Measurements from ENCODE around the gene SPRYD3. TPM values are rescaled to one million over a fixed set of nuclear protein-coding genes. Genes with fewer than 3 reads are reported as not detected.

Gene SPRYD3
- total RNA-seq, 3 donors from 2014 or later: 31.8 to 45.8 (median 36.3) TPM

- no peak for TF ChIP-seq POLR2A (IDR thresholded peaks at IDR 0.05)
- no peak for TF ChIP-seq POLR2AphosphoS5 (IDR thresholded peaks at IDR 0.05)
- TF ChIP-seq CTCF (IDR thresholded peaks at IDR 0.05): no peak
- H3K27me3 ChIP-seq: no peaks in the 10 kb centered on the region
- peaks cover 17 to 31% of the 10 kb centered on the region in 2 donors for H3K4me1 ChIP-seq
- no peak overlapping the region for H3K4me3 ChIP-seq
- no peaks in the 10 kb centered on the region for H3K36me3 ChIP-seq
- DNase-seq (ENCODE audit: low spot score in 2 of 2): peak in 1 of 2 donors; percentile 17
- H3K9me3 ChIP-seq: no peaks in the 10 kb centered on the region
- peak overlapping the region in 1 of 2 donors; percentile 97 for H3K27ac ChIP-seq
- intact Hi-C loops (cut with DNase I; ENCODE audit: low total_unique reads): no loop called here
These were observed 23.5 kb downstream of the SPRYD3 start for GRCh38 chr12:53055471-53056266.

GRCh38 chr12:53054112-53054878, 24.9 kb downstream of the SPRYD3 start:
- peak overlapping the region; percentile 97 to 99 for H3K27ac ChIP-seq
- TF ChIP-seq POLR2A (IDR thresholded peaks at IDR 0.05) (peak; percentile 78), CTCF (IDR thresholded peaks at IDR 0.05) (peak in 2 of 3 donors; percentile 10 to 22), POLR2AphosphoS5 (IDR thresholded peaks at IDR 0.05) (peak; percentile 76 to 87 (median 79))
- intact Hi-C loops (cut with DNase I; ENCODE audit: low total_unique reads): no loop called here
- no peaks in the 10 kb centered on the region for H3K36me3 ChIP-seq
- peaks cover 17 to 32% of the 10 kb centered on the region in 2 donors for H3K4me1 ChIP-seq
- no peaks in the 10 kb centered on the region for H3K9me3 ChIP-seq
- DNase-seq (ENCODE audit: low spot score in 2 of 2): peak; percentile 98
- H3K27me3 ChIP-seq: no peaks in the 10 kb centered on the region
- H3K4me3 ChIP-seq: peak overlapping the region; percentile 36 to 80 (median 68)

- H3K9me3 ChIP-seq: no peaks in the 10 kb centered on the region
- H3K27ac ChIP-seq: peak overlapping the region; percentile 97 to 99
- TF ChIP-seq POLR2AphosphoS5 (IDR thresholded peaks at IDR 0.05) (peak in 1 of 3 donors; percentile 33), CTCF (IDR thresholded peaks at IDR 0.05) (peak; percentile 64 to 89 (median 86)), POLR2A (IDR thresholded peaks at IDR 0.05) (no peak)
- intact Hi-C loops (cut with DNase I; ENCODE audit: low total_unique reads): no loop called here
- H3K4me1 ChIP-seq: peaks cover 17 to 39% of the 10 kb centered on the region in 2 donors
- DNase-seq (ENCODE audit: low spot score in 2 of 2): peak; percentile 81 to 83
- H3K4me3 ChIP-seq: peak overlapping the region; percentile 68 to 80 (median 78)
- H3K36me3 ChIP-seq: no peaks in the 10 kb centered on the region
- H3K27me3 ChIP-seq: no peaks in the 10 kb centered on the region
These were observed 25.7 kb downstream of the SPRYD3 start for GRCh38 chr12:53053218-53054111.

- H3K9me3 ChIP-seq: no peaks in the 10 kb centered on the region
- peaks cover 17 to 39% of the 10 kb centered on the region in 2 donors for H3K4me1 ChIP-seq
- peak overlapping the region; percentile 97 to 99 for H3K27ac ChIP-seq
- H3K4me3 ChIP-seq: peak overlapping the region; percentile 68 to 80 (median 78)
- no peaks in the 10 kb centered on the region for H3K36me3 ChIP-seq
- no peaks in the 10 kb centered on the region for H3K27me3 ChIP-seq
- no peak for TF ChIP-seq POLR2A (IDR thresholded peaks at IDR 0.05)
- TF ChIP-seq POLR2AphosphoS5 (IDR thresholded peaks at IDR 0.05): peak in 2 of 3 donors; percentile 29 to 44
- no peak for TF ChIP-seq CTCF (IDR thresholded peaks at IDR 0.05)
- peak; percentile 79 to 88 for DNase-seq (ENCODE audit: low spot score in 2 of 2)
- intact Hi-C loops (cut with DNase I; ENCODE audit: low total_unique reads): no loop called here
These were observed 26.6 kb downstream of the SPRYD3 start for GRCh38 chr12:53052419-53053217.
